HepG2 (cell line): ENCODE data around the gene TPST2. TPM values are rescaled to one million over a fixed set of nuclear protein-coding genes. Genes with fewer than 3 reads are reported as not detected.

Source experiments
- ASH2L ChIP-seq: fragments of 300-600, 200-600 bp; sonication (generic); IDR thresholded peaks from 2 replicates; pipeline ENCODE4 v1.7.0; 2017; ENCODE audit warnings: low read depth, mild to moderate bottlenecking, moderate library complexity, mixed read lengths, low read length; ENCODE audit not compliant: insufficient read length
- CHD2 ChIP-seq: IDR thresholded peaks from 2 replicates; pipeline ENCODE4 v1.6.1; 2011; ENCODE audit warnings: low read depth, low read length, improper control_type of control experiment
- CREB1 ChIP-seq, 2 experiments: fragments of 450-650 bp in 1 of 2; IDR thresholded peaks; 2 replicates each; pipeline ENCODE4 v1.6.1; 2016 to 2017; ENCODE audit warnings: control low read depth in 1 of 2, mild to moderate bottlenecking in 1 of 2, missing compliant biosample characterization in 1 of 2, missing genetic modification characterization in 1 of 2
- EZH2 ChIP-seq: conservative IDR thresholded peaks from 2 replicates; pipeline ENCODE4 v1.6.1; 2012; ENCODE audit warnings: mild to moderate bottlenecking, low read depth, low read length, moderate library complexity
- JDP2 ChIP-seq: sonication (generic); formaldehyde crosslinking; IDR thresholded peaks from 2 replicates; pipeline ENCODE4 v1.8.1; 2022; ENCODE audit warnings: missing genetic modification reagents, borderline replicate concordance
- KMT2B ChIP-seq: IDR thresholded peaks from 2 replicates; pipeline ENCODE4 v1.6.1; 2016; ENCODE audit warnings: missing genetic modification reagents, missing compliant biosample characterization
- NFIC ChIP-seq: IDR thresholded peaks from 2 replicates; pipeline ENCODE4 v1.6.1; 2012; ENCODE audit warnings: mild to moderate bottlenecking, low read length, inconsistent platforms
- PHF8 ChIP-seq: sonication (generic); formaldehyde crosslinking; IDR thresholded peaks from 2 replicates; pipeline ENCODE4 v1.5.0; 2020; ENCODE audit warnings: missing genetic modification reagents
- SCMH1 ChIP-seq: sonication (generic); formaldehyde crosslinking; IDR thresholded peaks from 2 replicates; pipeline ENCODE4 v1.9.0; 2021; ENCODE audit warnings: missing genetic modification reagents, mild to moderate bottlenecking, borderline replicate concordance
- SUZ12 ChIP-seq: fragments of 150-350 bp; IDR thresholded peaks from 2 replicates; pipeline ENCODE4 v1.6.1; 2014; ENCODE audit warnings: low read depth, low read length
- YEATS2 ChIP-seq: sonication (generic); formaldehyde crosslinking; IDR thresholded peaks from 2 replicates; pipeline ENCODE4 v1.4.0; 2020; ENCODE audit warnings: missing genetic modification reagents, borderline replicate concordance
- ZFP37 ChIP-seq: sonication (generic); formaldehyde crosslinking; IDR thresholded peaks from 2 replicates; pipeline ENCODE4 v1.4.0; 2020; ENCODE audit warnings: missing genetic modification reagents, borderline replicate concordance
- ZNF251 ChIP-seq: sonication (generic); formaldehyde crosslinking; IDR thresholded peaks from 2 replicates; pipeline ENCODE4 v1.9.0; 2021; ENCODE audit warnings: mild to moderate bottlenecking, missing genetic modification reagents
- polyA plus RNA-seq, 8 experiments: library from polyadenylated mRNA; depleted of rRNA in 3 of 8; stranded (reverse) in 7 of 8; unstranded in 1 of 8; fragments of >200 nt; fragmentation: Illumina TruSeq in 4 of 8; extraction: Trizol in 4 of 8; gene quantifications; 2 replicates each; pipeline versions ENCODE4 v1.2.1 to v1.2.3, GENCODE V29; 2011 to 2016; ENCODE audit warnings: low read depth in 4 of 8, missing spikeins in 1 of 8, mixed read lengths in 1 of 8; ENCODE audit not compliant: insufficient read depth in 1 of 8
- total RNA-seq, 5 experiments: library from RNA; depleted of rRNA; stranded (reverse); fragments of >200 nt; fragmentation: Illumina TruSeq; extraction: Trizol; gene quantifications; 2 replicates each; pipeline ENCODE4 v1.2.3, GENCODE V29; 2016; ENCODE audit warnings: low read depth in 1 of 5
- TF ChIP-seq, protein P1 (sequence below): sonication (generic); formaldehyde crosslinking; conservative IDR thresholded peaks from 2 replicates; pipeline ENCODE4 v1.5.0; 2020; ENCODE audit warnings: missing genetic modification reagents
- TF ChIP-seq, protein P2 (sequence below): sonication (generic); formaldehyde crosslinking; IDR thresholded peaks from 2 replicates; pipeline ENCODE4 v1.8.0; 2023; ENCODE audit warnings: mild to moderate bottlenecking, missing genetic modification reagents
- TF ChIP-seq, protein P3 (sequence below): sonication (generic); formaldehyde crosslinking; IDR thresholded peaks from 2 replicates; pipeline ENCODE4 v1.4.0; 2020; ENCODE audit warnings: missing genetic modification reagents
- TF ChIP-seq, protein P4 (sequence below): IDR thresholded peaks from 2 replicates; pipeline ENCODE4 v1.6.1; 2016; ENCODE audit warnings: missing genetic modification reagents, missing compliant biosample characterization
- TF ChIP-seq, protein P5 (sequence below): sonication (generic); formaldehyde crosslinking; IDR thresholded peaks from 2 replicates; pipeline ENCODE4 v1.4.0; 2020; ENCODE audit warnings: missing genetic modification reagents, mild to moderate bottlenecking, borderline replicate concordance
- TF ChIP-seq, protein P6 (sequence below): sonication (generic); formaldehyde crosslinking; IDR thresholded peaks from 2 replicates; pipeline ENCODE4 v1.4.0; 2020; ENCODE audit warnings: mild to moderate bottlenecking, missing genetic modification reagents

Gene TPST2
- total and polyA plus RNA-seq, 2 of the 13 experiments (the other 11 are each of a cell fraction or from before 2014, with no cell fraction given): 15.2 to 23.8 TPM

DNA sequence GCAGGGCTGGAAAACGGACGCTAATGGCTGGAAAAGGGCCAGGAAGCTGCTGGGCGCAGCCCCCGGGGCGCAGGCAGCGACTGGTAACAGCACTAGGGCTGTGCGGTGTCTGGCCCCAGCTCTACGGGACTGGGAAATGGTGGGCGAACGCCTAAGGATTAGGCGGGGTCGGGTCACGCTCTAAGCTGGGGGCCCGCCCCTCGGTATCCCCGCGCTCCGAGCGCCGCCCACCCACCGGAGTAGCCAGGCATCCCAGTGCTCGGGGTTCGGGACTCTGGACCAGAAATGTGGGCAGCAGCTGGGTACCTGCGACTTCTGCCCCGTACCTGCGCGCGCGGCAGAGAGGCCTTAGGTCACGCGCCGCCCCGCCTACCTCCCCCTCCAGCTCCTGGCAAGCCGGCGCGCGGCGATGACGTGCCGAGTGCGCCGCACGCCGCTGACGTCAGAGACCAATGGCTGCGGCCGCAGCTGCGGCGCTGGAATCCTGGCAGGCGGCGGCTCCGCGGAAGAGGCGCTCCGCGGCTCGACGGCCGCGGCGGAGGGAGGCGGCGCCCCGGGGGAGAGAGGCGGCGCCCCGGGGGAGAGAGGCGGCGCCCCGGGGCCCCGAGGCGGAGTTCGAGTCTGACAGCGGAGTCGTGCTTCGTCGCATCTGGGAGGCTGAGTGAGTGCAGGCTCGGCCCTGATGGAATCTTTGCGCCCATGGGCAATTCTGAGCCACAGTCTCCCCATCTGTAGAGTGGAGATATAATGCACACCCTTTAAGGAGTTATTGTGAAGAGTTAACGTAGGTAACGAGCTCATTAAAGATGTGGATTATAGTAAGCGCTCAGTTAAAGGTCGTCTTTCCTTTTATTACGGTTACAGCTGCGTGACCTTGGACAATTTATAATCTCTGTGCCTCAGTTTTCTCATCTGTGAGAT is 106.2 kb downstream of the TPST2 start, which contains the start of the genes HPS4 and SRRD (continued):
- TF ChIP-seq, protein P1, sequence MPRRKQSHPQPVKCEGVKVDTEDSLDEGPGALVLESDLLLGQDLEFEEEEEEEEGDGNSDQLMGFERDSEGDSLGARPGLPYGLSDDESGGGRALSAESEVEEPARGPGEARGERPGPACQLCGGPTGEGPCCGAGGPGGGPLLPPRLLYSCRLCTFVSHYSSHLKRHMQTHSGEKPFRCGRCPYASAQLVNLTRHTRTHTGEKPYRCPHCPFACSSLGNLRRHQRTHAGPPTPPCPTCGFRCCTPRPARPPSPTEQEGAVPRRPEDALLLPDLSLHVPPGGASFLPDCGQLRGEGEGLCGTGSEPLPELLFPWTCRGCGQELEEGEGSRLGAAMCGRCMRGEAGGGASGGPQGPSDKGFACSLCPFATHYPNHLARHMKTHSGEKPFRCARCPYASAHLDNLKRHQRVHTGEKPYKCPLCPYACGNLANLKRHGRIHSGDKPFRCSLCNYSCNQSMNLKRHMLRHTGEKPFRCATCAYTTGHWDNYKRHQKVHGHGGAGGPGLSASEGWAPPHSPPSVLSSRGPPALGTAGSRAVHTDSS: 0 out of 2 replicates have a peak, but pooled peaks have one; percentile 48
- no peak for TF ChIP-seq JDP2 (CRISPR knock-in tag)
- TF ChIP-seq NFIC: no peak
- TF ChIP-seq, protein P2, sequence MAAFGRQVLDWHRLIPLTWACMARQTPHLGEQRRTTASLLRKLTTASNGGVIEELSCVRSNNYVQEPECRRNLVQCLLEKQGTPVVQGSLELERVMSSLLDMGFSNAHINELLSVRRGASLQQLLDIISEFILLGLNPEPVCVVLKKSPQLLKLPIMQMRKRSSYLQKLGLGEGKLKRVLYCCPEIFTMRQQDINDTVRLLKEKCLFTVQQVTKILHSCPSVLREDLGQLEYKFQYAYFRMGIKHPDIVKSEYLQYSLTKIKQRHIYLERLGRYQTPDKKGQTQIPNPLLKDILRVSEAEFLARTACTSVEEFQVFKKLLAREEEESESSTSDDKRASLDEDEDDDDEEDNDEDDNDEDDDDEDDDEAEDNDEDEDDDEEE (CRISPR knock-in tag): no peak
- TF ChIP-seq SCMH1 (CRISPR knock-in tag): no peak
- TF ChIP-seq KMT2B (CRISPR knock-in tag): peak; percentile 97
- TF ChIP-seq PHF8 (CRISPR knock-in tag): peak; percentile 89
- TF ChIP-seq, protein P3, sequence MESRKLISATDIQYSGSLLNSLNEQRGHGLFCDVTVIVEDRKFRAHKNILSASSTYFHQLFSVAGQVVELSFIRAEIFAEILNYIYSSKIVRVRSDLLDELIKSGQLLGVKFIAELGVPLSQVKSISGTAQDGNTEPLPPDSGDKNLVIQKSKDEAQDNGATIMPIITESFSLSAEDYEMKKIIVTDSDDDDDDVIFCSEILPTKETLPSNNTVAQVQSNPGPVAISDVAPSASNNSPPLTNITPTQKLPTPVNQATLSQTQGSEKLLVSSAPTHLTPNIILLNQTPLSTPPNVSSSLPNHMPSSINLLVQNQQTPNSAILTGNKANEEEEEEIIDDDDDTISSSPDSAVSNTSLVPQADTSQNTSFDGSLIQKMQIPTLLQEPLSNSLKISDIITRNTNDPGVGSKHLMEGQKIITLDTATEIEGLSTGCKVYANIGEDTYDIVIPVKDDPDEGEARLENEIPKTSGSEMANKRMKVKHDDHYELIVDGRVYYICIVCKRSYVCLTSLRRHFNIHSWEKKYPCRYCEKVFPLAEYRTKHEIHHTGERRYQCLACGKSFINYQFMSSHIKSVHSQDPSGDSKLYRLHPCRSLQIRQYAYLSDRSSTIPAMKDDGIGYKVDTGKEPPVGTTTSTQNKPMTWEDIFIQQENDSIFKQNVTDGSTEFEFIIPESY: no peak
- peak; percentile 91 for TF ChIP-seq YEATS2
- TF ChIP-seq, protein P4, sequence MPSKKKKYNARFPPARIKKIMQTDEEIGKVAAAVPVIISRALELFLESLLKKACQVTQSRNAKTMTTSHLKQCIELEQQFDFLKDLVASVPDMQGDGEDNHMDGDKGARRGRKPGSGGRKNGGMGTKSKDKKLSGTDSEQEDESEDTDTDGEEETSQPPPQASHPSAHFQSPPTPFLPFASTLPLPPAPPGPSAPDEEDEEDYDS (CRISPR knock-in tag): peak; percentile 86
- peak; percentile 99 for TF ChIP-seq CREB1 (IDR thresholded peaks at IDR 0.05)
- TF ChIP-seq CREB1 (CRISPR knock-in tag; IDR thresholded peaks at IDR 0.05): peak; percentile 98
- TF ChIP-seq CHD2: no peak
- TF ChIP-seq, protein P5, sequence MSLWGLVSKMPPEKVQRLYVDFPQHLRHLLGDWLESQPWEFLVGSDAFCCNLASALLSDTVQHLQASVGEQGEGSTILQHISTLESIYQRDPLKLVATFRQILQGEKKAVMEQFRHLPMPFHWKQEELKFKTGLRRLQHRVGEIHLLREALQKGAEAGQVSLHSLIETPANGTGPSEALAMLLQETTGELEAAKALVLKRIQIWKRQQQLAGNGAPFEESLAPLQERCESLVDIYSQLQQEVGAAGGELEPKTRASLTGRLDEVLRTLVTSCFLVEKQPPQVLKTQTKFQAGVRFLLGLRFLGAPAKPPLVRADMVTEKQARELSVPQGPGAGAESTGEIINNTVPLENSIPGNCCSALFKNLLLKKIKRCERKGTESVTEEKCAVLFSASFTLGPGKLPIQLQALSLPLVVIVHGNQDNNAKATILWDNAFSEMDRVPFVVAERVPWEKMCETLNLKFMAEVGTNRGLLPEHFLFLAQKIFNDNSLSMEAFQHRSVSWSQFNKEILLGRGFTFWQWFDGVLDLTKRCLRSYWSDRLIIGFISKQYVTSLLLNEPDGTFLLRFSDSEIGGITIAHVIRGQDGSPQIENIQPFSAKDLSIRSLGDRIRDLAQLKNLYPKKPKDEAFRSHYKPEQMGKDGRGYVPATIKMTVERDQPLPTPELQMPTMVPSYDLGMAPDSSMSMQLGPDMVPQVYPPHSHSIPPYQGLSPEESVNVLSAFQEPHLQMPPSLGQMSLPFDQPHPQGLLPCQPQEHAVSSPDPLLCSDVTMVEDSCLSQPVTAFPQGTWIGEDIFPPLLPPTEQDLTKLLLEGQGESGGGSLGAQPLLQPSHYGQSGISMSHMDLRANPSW (CRISPR knock-in tag): no peak
- peak; percentile 98 for TF ChIP-seq ASH2L
- TF ChIP-seq, protein P6, sequence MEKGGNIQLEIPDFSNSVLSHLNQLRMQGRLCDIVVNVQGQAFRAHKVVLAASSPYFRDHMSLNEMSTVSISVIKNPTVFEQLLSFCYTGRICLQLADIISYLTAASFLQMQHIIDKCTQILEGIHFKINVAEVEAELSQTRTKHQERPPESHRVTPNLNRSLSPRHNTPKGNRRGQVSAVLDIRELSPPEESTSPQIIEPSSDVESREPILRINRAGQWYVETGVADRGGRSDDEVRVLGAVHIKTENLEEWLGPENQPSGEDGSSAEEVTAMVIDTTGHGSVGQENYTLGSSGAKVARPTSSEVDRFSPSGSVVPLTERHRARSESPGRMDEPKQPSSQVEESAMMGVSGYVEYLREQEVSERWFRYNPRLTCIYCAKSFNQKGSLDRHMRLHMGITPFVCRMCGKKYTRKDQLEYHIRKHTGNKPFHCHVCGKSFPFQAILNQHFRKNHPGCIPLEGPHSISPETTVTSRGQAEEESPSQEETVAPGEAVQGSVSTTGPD (CRISPR knock-in tag): no peak
- TF ChIP-seq SUZ12: no peak
- no peak for TF ChIP-seq EZH2
- TF ChIP-seq ZNF251 (CRISPR knock-in tag): no peak
- peak; percentile 75; the same call in 1 of the 2 replicates for TF ChIP-seq ZFP37
